ENCODE results near the gene SLC5A1. TPM values are rescaled to one million over a fixed set of nuclear protein-coding genes. Genes with fewer than 3 reads are reported as not detected.

The SLC5A1 gene
- total and polyA plus RNA-seq, 9 of the 15 experiments (the other 6 are each of a cell fraction or from before 2014, with no cell fraction given), result not detected

DNA sequence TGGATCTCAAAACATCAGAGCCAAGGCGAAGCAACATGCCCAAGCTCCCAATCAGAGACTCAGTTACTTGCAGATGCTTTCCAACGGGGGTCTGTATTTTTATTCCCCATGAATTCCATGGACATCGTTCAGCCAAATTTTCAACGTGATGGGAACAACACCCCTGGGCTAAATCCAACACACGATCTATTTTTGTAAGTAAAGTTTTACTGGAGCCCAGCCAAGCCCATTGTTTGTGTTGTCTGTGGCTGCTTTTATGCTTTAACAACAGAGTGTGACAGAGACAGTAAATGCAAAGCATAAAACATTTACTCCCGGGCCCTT, 33.7 kb downstream of the SLC5A1 start (continued):
- TF ChIP-seq, protein P1, sequence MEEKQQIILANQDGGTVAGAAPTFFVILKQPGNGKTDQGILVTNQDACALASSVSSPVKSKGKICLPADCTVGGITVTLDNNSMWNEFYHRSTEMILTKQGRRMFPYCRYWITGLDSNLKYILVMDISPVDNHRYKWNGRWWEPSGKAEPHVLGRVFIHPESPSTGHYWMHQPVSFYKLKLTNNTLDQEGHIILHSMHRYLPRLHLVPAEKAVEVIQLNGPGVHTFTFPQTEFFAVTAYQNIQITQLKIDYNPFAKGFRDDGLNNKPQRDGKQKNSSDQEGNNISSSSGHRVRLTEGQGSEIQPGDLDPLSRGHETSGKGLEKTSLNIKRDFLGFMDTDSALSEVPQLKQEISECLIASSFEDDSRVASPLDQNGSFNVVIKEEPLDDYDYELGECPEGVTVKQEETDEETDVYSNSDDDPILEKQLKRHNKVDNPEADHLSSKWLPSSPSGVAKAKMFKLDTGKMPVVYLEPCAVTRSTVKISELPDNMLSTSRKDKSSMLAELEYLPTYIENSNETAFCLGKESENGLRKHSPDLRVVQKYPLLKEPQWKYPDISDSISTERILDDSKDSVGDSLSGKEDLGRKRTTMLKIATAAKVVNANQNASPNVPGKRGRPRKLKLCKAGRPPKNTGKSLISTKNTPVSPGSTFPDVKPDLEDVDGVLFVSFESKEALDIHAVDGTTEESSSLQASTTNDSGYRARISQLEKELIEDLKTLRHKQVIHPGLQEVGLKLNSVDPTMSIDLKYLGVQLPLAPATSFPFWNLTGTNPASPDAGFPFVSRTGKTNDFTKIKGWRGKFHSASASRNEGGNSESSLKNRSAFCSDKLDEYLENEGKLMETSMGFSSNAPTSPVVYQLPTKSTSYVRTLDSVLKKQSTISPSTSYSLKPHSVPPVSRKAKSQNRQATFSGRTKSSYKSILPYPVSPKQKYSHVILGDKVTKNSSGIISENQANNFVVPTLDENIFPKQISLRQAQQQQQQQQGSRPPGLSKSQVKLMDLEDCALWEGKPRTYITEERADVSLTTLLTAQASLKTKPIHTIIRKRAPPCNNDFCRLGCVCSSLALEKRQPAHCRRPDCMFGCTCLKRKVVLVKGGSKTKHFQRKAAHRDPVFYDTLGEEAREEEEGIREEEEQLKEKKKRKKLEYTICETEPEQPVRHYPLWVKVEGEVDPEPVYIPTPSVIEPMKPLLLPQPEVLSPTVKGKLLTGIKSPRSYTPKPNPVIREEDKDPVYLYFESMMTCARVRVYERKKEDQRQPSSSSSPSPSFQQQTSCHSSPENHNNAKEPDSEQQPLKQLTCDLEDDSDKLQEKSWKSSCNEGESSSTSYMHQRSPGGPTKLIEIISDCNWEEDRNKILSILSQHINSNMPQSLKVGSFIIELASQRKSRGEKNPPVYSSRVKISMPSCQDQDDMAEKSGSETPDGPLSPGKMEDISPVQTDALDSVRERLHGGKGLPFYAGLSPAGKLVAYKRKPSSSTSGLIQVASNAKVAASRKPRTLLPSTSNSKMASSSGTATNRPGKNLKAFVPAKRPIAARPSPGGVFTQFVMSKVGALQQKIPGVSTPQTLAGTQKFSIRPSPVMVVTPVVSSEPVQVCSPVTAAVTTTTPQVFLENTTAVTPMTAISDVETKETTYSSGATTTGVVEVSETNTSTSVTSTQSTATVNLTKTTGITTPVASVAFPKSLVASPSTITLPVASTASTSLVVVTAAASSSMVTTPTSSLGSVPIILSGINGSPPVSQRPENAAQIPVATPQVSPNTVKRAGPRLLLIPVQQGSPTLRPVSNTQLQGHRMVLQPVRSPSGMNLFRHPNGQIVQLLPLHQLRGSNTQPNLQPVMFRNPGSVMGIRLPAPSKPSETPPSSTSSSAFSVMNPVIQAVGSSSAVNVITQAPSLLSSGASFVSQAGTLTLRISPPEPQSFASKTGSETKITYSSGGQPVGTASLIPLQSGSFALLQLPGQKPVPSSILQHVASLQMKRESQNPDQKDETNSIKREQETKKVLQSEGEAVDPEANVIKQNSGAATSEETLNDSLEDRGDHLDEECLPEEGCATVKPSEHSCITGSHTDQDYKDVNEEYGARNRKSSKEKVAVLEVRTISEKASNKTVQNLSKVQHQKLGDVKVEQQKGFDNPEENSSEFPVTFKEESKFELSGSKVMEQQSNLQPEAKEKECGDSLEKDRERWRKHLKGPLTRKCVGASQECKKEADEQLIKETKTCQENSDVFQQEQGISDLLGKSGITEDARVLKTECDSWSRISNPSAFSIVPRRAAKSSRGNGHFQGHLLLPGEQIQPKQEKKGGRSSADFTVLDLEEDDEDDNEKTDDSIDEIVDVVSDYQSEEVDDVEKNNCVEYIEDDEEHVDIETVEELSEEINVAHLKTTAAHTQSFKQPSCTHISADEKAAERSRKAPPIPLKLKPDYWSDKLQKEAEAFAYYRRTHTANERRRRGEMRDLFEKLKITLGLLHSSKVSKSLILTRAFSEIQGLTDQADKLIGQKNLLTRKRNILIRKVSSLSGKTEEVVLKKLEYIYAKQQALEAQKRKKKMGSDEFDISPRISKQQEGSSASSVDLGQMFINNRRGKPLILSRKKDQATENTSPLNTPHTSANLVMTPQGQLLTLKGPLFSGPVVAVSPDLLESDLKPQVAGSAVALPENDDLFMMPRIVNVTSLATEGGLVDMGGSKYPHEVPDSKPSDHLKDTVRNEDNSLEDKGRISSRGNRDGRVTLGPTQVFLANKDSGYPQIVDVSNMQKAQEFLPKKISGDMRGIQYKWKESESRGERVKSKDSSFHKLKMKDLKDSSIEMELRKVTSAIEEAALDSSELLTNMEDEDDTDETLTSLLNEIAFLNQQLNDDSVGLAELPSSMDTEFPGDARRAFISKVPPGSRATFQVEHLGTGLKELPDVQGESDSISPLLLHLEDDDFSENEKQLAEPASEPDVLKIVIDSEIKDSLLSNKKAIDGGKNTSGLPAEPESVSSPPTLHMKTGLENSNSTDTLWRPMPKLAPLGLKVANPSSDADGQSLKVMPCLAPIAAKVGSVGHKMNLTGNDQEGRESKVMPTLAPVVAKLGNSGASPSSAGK (IDR thresholded peaks at IDR 0.05), result no peak

Data from K562 (cell line).